ENCODE measurements around the gene MAP3K5. TPM values are rescaled to one million over a fixed set of nuclear protein-coding genes. Genes with fewer than 3 reads are reported as not detected.
"Not testable (repeated sequence)": the region's sequence is repeated elsewhere in the genome, so short reads cannot be mapped to it uniquely, and the experiment has no call there.

The MAP3K5 gene
- total RNA-seq, 1 experiment from 2014 or later: 0.55 TPM

- DNase-seq (ENCODE audit: low read depth, low spot score): no peak
- in situ Hi-C loops (cut with HindIII; ENCODE audit: low pct_unique_long_range_greater_than_20kb, low sequenced_read_pairs): no loop called here
Measured at GRCh38 chr6:136717716-136717990, 74.6 kb downstream of the MAP3K5 start.

- in situ Hi-C loops (cut with HindIII; ENCODE audit: low pct_unique_long_range_greater_than_20kb, low sequenced_read_pairs): no loop called here
- peak; percentile 17 for DNase-seq (ENCODE audit: low read depth, low spot score)
Measured at GRCh38 chr6:136716917-136717715, 75.2 kb downstream of the MAP3K5 start.

GRCh38 chr6:136712642-136713041 is 79.6 kb downstream of the MAP3K5 start:
- in situ Hi-C loops (cut with HindIII; ENCODE audit: low pct_unique_long_range_greater_than_20kb, low sequenced_read_pairs); DNase-seq (ENCODE audit: low read depth, low spot score): not testable (repeated sequence)

GRCh38 chr6:136711644-136712043 is 80.6 kb downstream of the MAP3K5 start:
- in situ Hi-C loops (cut with HindIII; ENCODE audit: low pct_unique_long_range_greater_than_20kb, low sequenced_read_pairs): no loop called here
- DNase-seq (ENCODE audit: low read depth, low spot score): no peak

GRCh38 chr6:136710877-136711552 is 81.3 kb downstream of the MAP3K5 start:
- in situ Hi-C loops (cut with HindIII; ENCODE audit: low pct_unique_long_range_greater_than_20kb, low sequenced_read_pairs): no loop called here
- DNase-seq (ENCODE audit: low read depth, low spot score): no peak

GRCh38 chr6:136709429-136709828 is 82.8 kb downstream of the MAP3K5 start:
- DNase-seq (ENCODE audit: low read depth, low spot score): no peak
- in situ Hi-C loops (cut with HindIII; ENCODE audit: low pct_unique_long_range_greater_than_20kb, low sequenced_read_pairs): no loop called here

- in situ Hi-C loops (cut with HindIII; ENCODE audit: low pct_unique_long_range_greater_than_20kb, low sequenced_read_pairs): no loop called here
- DNase-seq (ENCODE audit: low read depth, low spot score): no peak
Measured at GRCh38 chr6:136706430-136706829, 85.8 kb downstream of the MAP3K5 start.

GRCh38 chr6:136703331-136703865 is 88.9 kb downstream of the MAP3K5 start:
- in situ Hi-C loops (cut with HindIII; ENCODE audit: low pct_unique_long_range_greater_than_20kb, low sequenced_read_pairs): no loop called here

GRCh38 chr6:136701045-136701444 is 91.2 kb downstream of the MAP3K5 start:
- no peak for DNase-seq (ENCODE audit: low read depth, low spot score)
- in situ Hi-C loops (cut with HindIII; ENCODE audit: low pct_unique_long_range_greater_than_20kb, low sequenced_read_pairs): no loop called here

More at GRCh38 chr6:136703331-136703865, 88.9 kb downstream of the MAP3K5 start:
- no peak for DNase-seq (ENCODE audit: low read depth, low spot score)

- no peak for DNase-seq (ENCODE audit: low read depth, low spot score)
- in situ Hi-C loops (cut with HindIII; ENCODE audit: low pct_unique_long_range_greater_than_20kb, low sequenced_read_pairs): no loop called here
Measured at GRCh38 chr6:136699358-136699757, 92.9 kb downstream of the MAP3K5 start.

- no peak for DNase-seq (ENCODE audit: low read depth, low spot score)
- in situ Hi-C loops (cut with HindIII; ENCODE audit: low pct_unique_long_range_greater_than_20kb, low sequenced_read_pairs): no loop called here
Measured at GRCh38 chr6:136696783-136697364, 95.4 kb downstream of the MAP3K5 start.

- in situ Hi-C loops (cut with HindIII; ENCODE audit: low pct_unique_long_range_greater_than_20kb, low sequenced_read_pairs): no loop called here
- no peak for DNase-seq (ENCODE audit: low read depth, low spot score)
Measured at GRCh38 chr6:136696238-136696637, 96.0 kb downstream of the MAP3K5 start.

GRCh38 chr6:136695412-136695811 is 96.9 kb downstream of the MAP3K5 start:
- no peak for DNase-seq (ENCODE audit: low read depth, low spot score)
- in situ Hi-C loops (cut with HindIII; ENCODE audit: low pct_unique_long_range_greater_than_20kb, low sequenced_read_pairs): no loop called here

- in situ Hi-C loops (cut with HindIII; ENCODE audit: low pct_unique_long_range_greater_than_20kb, low sequenced_read_pairs): no loop called here
- no peak for DNase-seq (ENCODE audit: low read depth, low spot score)
Measured at GRCh38 chr6:136693090-136693489, 99.2 kb downstream of the MAP3K5 start.

- in situ Hi-C loops (cut with HindIII; ENCODE audit: low pct_unique_long_range_greater_than_20kb, low sequenced_read_pairs); DNase-seq (ENCODE audit: low read depth, low spot score): not testable (repeated sequence)
Measured at GRCh38 chr6:136687894-136688293, 104.4 kb downstream of the MAP3K5 start.

- DNase-seq (ENCODE audit: low read depth, low spot score): no peak
- in situ Hi-C loops (cut with HindIII; ENCODE audit: low pct_unique_long_range_greater_than_20kb, low sequenced_read_pairs): no loop called here
Measured at GRCh38 chr6:136685540-136686108, 106.7 kb downstream of the MAP3K5 start.

- in situ Hi-C loops (cut with HindIII; ENCODE audit: low pct_unique_long_range_greater_than_20kb, low sequenced_read_pairs): no loop called here
- DNase-seq (ENCODE audit: low read depth, low spot score): no peak
Measured at GRCh38 chr6:136684466-136684865, 107.8 kb downstream of the MAP3K5 start.

GRCh38 chr6:136683209-136683941 is 108.9 kb downstream of the MAP3K5 start:
- DNase-seq (ENCODE audit: low read depth, low spot score): no peak
- in situ Hi-C loops (cut with HindIII; ENCODE audit: low pct_unique_long_range_greater_than_20kb, low sequenced_read_pairs): no loop called here
